Neural cell (in vitro differentiated cells): ENCODE data around the gene MGAT5B. TPM values are rescaled to one million over a fixed set of nuclear protein-coding genes. Genes with fewer than 3 reads are reported as not detected.

Source experiments
- H2AFZ ChIP-seq: fragments of 200-600, 300-800 bp; sonication (generic), shearing (Covaris generic); 2 replicates; pipeline ENCODE4 v1.6.0; 2014; ENCODE audit warnings: low read depth, mild to moderate bottlenecking, antibody characterized with exemption, low read length, moderate library complexity
- H3F3A ChIP-seq: fragments of 200-600 bp; shearing (Covaris generic); 2 replicates; pipeline ENCODE4 v1.6.1; 2016; ENCODE audit warnings: mild to moderate bottlenecking, moderate library complexity, mixed read lengths, antibody characterized with exemption, low read length; ENCODE audit not compliant: insufficient read depth, poor library complexity, severe bottlenecking
- H3K27ac ChIP-seq: fragments of 200-600, 300-800 bp; sonication (generic), shearing (Covaris generic); 2 replicates; pipeline ENCODE4 v1.5.1; 2014; ENCODE audit warnings: mild to moderate bottlenecking, low read length, moderate library complexity
- H3K27me3 ChIP-seq: fragments of 300-800, 200-600 bp; sonication (generic), shearing (Covaris generic); 2 replicates; pipeline ENCODE4 v1.6.0; 2014; ENCODE audit warnings: mild to moderate bottlenecking, low read depth, low read length, moderate library complexity; ENCODE audit not compliant: insufficient read depth
- H3K36me3 ChIP-seq: fragments of 300-800, 200-600 bp; sonication (generic), shearing (Covaris generic); 2 replicates; pipeline ENCODE4 v1.5.1; 2014; ENCODE audit warnings: mild to moderate bottlenecking, antibody characterized with exemption, low read length, moderate library complexity; ENCODE audit not compliant: insufficient read depth
- H3K4me2 ChIP-seq: fragments of 300-800, 200-600 bp; sonication (generic), shearing (Covaris generic); 2 replicates; pipeline ENCODE4 v1.6.0; 2014; ENCODE audit warnings: mild to moderate bottlenecking, low read length
- H3K4me3 ChIP-seq: fragments of 300-800, 200-600 bp; sonication (generic), shearing (Covaris generic); 2 replicates; pipeline ENCODE4 v1.5.1; 2014; ENCODE audit warnings: mild to moderate bottlenecking, low read length, moderate library complexity
- H3K79me2 ChIP-seq: fragments of 200-600 bp; shearing (Covaris generic); replicated peaks from 2 replicates; pipeline ENCODE4 v1.6.0; 2014; ENCODE audit warnings: mild to moderate bottlenecking, low read length, moderate library complexity; ENCODE audit not compliant: insufficient read depth
- H3K9ac ChIP-seq: fragments of 300-800, 200-600 bp; sonication (generic), shearing (Covaris generic); 2 replicates; pipeline ENCODE4 v1.6.1; 2016; ENCODE audit warnings: mild to moderate bottlenecking, low read length, mixed read lengths
- H3K9me2 ChIP-seq: fragments of 200-600 bp; shearing (Covaris generic); 2 replicates; pipeline ENCODE4 v1.6.1; 2016; ENCODE audit warnings: mild to moderate bottlenecking, low read length, mixed read lengths; ENCODE audit not compliant: insufficient read depth
- H3K9me3 ChIP-seq: fragments of 200-600, 300-800 bp; sonication (generic), shearing (Covaris generic); 2 replicates; pipeline ENCODE4 v1.6.1; 2016; ENCODE audit warnings: mild to moderate bottlenecking, mixed run types, low read length, moderate library complexity, mixed read lengths
- H4K20me1 ChIP-seq: fragments of 200-600 bp; shearing (Covaris generic); 2 replicates; pipeline ENCODE4 v1.6.1; 2016; ENCODE audit warnings: mild to moderate bottlenecking, mixed run types; ENCODE audit not compliant: insufficient read depth
- CTCF ChIP-seq: fragments of 450-650 bp; IDR thresholded peaks from 2 replicates; pipeline ENCODE4 v1.5.1; 2014; ENCODE audit warnings: antibody characterized with exemption, mild to moderate bottlenecking, moderate library complexity; ENCODE audit not compliant: poor library complexity, severe bottlenecking
- EP300 ChIP-seq: fragments of 450-650 bp; conservative IDR thresholded peaks from 2 replicates; pipeline ENCODE4 v1.6.1; 2014; ENCODE audit warnings: antibody characterized with exemption, mild to moderate bottlenecking, moderate library complexity; ENCODE audit not compliant: poor library complexity, severe bottlenecking
- EZH2 ChIP-seq: fragments of 200-600, 300-800 bp; shearing (Covaris generic), sonication (generic); IDR thresholded peaks from 2 replicates; pipeline ENCODE4 v1.6.1; 2014; ENCODE audit warnings: antibody characterized with exemption, low read length, borderline replicate concordance, mild to moderate bottlenecking; ENCODE audit not compliant: insufficient read depth, poor library complexity, severe bottlenecking
- MXI1 ChIP-seq: fragments of 450-650 bp; conservative IDR thresholded peaks from 2 replicates; pipeline ENCODE4 v1.6.1; 2014; ENCODE audit warnings: antibody characterized with exemption, mild to moderate bottlenecking; ENCODE audit not compliant: poor library complexity, severe bottlenecking
- POLR2AphosphoS5 ChIP-seq: IDR thresholded peaks from 2 replicates; pipeline ENCODE4 v1.6.1; 2012
- RAD21 ChIP-seq: fragments of 450-650 bp; conservative IDR thresholded peaks from 2 replicates; pipeline ENCODE4 v1.6.1; 2014; ENCODE audit warnings: antibody characterized with exemption, mild to moderate bottlenecking, moderate library complexity
- REST ChIP-seq: IDR thresholded peaks from 2 replicates; pipeline ENCODE4 v1.6.1; 2012; ENCODE audit warnings: borderline replicate concordance
- SMC3 ChIP-seq: fragments of 450-650 bp; conservative IDR thresholded peaks from 2 replicates; pipeline ENCODE4 v1.6.1; 2014; ENCODE audit warnings: antibody characterized with exemption, mild to moderate bottlenecking, moderate library complexity; ENCODE audit not compliant: poor library complexity
- TAF1 ChIP-seq: IDR thresholded peaks from 2 replicates; pipeline ENCODE4 v1.6.1; 2012; ENCODE audit warnings: low read depth
- polyA plus RNA-seq: library from polyadenylated mRNA; depleted of rRNA; stranded (reverse); fragments of >200 nt; gene quantifications from 2 replicates; pipeline ENCODE4 v1.2.3, GENCODE V29; 2014

MGAT5B gene
- polyA plus RNA-seq, 1 donor from 2014 or later = 8.8 TPM

- TF ChIP-seq CTCF (no peak), SMC3 (no peak), REST (no peak), EZH2 (no peak), RAD21 (no peak)
- H3K9ac ChIP-seq = no peak overlapping the region
- no peaks in the 10 kb centered on the region for H3K9me3 ChIP-seq
- H3K9me2 ChIP-seq = no peaks in the 10 kb centered on the region
- no peak overlapping the region for H3K4me2 ChIP-seq
- no peak overlapping the region for H3K4me3 ChIP-seq
- no peaks in the 10 kb centered on the region for H4K20me1 ChIP-seq
- H3K36me3 ChIP-seq = no peaks in the 10 kb centered on the region
- H3F3A ChIP-seq = no peaks in the 10 kb centered on the region
- H3K27me3 ChIP-seq = no peaks in the 10 kb centered on the region
- no peak overlapping the region for H3K27ac ChIP-seq
- H3K79me2 ChIP-seq = no peaks in the 10 kb centered on the region
- no peak overlapping the region for H2AFZ ChIP-seq
Observed at GRCh38 chr17:76879691-76880090, 11.5 kb downstream of the MGAT5B start.

- H3K9ac ChIP-seq = no peak overlapping the region
- H3K9me2 ChIP-seq = no peaks in the 10 kb centered on the region
- H3K36me3 ChIP-seq = no peaks in the 10 kb centered on the region
Observed at GRCh38 chr17:76880268-76880667, 12.1 kb downstream of the MGAT5B start.

More at GRCh38 chr17:76880268-76880667, 12.1 kb downstream of the MGAT5B start:
- Histone ChIP-seq H2AFZ (no peak overlapping the region), H3F3A (no peaks in the 10 kb centered on the region), H3K9me3 (no peaks in the 10 kb centered on the region), H3K27me3 (no peaks in the 10 kb centered on the region), H3K27ac (no peak overlapping the region), H4K20me1 (no peaks in the 10 kb centered on the region), H3K4me2 (no peak overlapping the region), H3K4me3 (no peak overlapping the region), H3K79me2 (no peaks in the 10 kb centered on the region)
- TF ChIP-seq MXI1 (no peak), SMC3 (no peak), REST (no peak), POLR2AphosphoS5 (no peak), EZH2 (no peak), RAD21 (no peak), TAF1 (no peak), CTCF (no peak), EP300 (no peak)
